Natural killer cell (primary cell): ENCODE data around the gene GAGE10. TPM values are rescaled to one million over a fixed set of nuclear protein-coding genes. Genes with fewer than 3 reads are reported as not detected.
"Not testable (repeated sequence)": the region's sequence is repeated elsewhere in the genome, so short reads cannot be mapped to it uniquely, and the experiment has no call there.

Experiments used
- ATAC-seq, 3 donors: fragments of 150-1000 bp in 2 of 3; fragments of 200-7000 bp in 1 of 3; cut with Tn5 transposase; 1 replicate in 1 of 3; 2 replicates in 2 of 3; pipeline ENCODE4 v1.10.0; 2021; ENCODE audit warnings: mild to moderate bottlenecking in 2 of 3, moderate library complexity in 2 of 3
- DNase-seq, 2 donors: peaks; one replicate each; pipeline versions ENCODE4 v3.0.0 to v3.0.0-alpha.2; 2013 to 2021; ENCODE audit warnings: mixed read lengths in 1 of 2
- H3K27ac ChIP-seq: one replicate; pipeline ENCODE4 v1.5.1; 2013; ENCODE audit warnings: mild to moderate bottlenecking, low read length
- H3K27me3 ChIP-seq: one replicate; pipeline ENCODE4 v1.6.1; 2013; ENCODE audit warnings: low read length; ENCODE audit not compliant: control insufficient read depth, insufficient read depth
- H3K36me3 ChIP-seq: one replicate; pipeline ENCODE4 v1.6.1; 2013; ENCODE audit warnings: low read length; ENCODE audit not compliant: control insufficient read depth, insufficient read depth
- H3K4me1 ChIP-seq: one replicate; pipeline ENCODE4 v1.6.1; 2013; ENCODE audit warnings: low read length; ENCODE audit not compliant: control insufficient read depth, insufficient read depth
- H3K4me3 ChIP-seq: one replicate; pipeline ENCODE4 v1.5.1; 2013; ENCODE audit warnings: low read length
- H3K9me3 ChIP-seq: one replicate; pipeline ENCODE4 v1.6.1; 2013; ENCODE audit warnings: low read length; ENCODE audit not compliant: control insufficient read depth, insufficient read depth
- H3K27ac Mint-ChIP-seq, 2 donors: one replicate each; pipeline ENCODE4 v1.8.0; 2022; ENCODE audit warnings: mild to moderate bottlenecking in 2 of 2, mixed read lengths in 2 of 2, moderate library complexity in 1 of 2
- H3K27me3 Mint-ChIP-seq, 2 donors: one replicate each; pipeline ENCODE4 v1.8.0; 2022; ENCODE audit warnings: low read depth in 2 of 2, mixed read lengths in 2 of 2
- H3K36me3 Mint-ChIP-seq: one replicate; pipeline ENCODE4 v1.8.0; 2022; ENCODE audit warnings: mixed read lengths
- H3K4me1 Mint-ChIP-seq, 2 donors: one replicate each; pipeline ENCODE4 v1.8.0; 2022; ENCODE audit warnings: mixed read lengths in 2 of 2
- H3K4me3 Mint-ChIP-seq: one replicate; pipeline ENCODE4 v1.8.0; 2022; ENCODE audit warnings: mild to moderate bottlenecking, moderate library complexity, mixed read lengths
- H3K9me3 Mint-ChIP-seq, 2 donors: one replicate each; pipeline ENCODE4 v1.8.0; 2022; ENCODE audit warnings: mixed read lengths in 2 of 2
- WGBS: methylation state at CpG from one replicate; pipeline ENCODE4 v1.1.7; 2013; ENCODE audit warnings: missing lambda C conversion rate; ENCODE audit not compliant: insufficient coverage; 5-methylcytosine and 5-hydroxymethylcytosine counted together
- intact Hi-C: fragments of 100-400 bp; cut with micrococcal nuclease; formaldehyde crosslinking; loops from one replicate; pipeline ENCODE4 v1.14.2; 2022
- total RNA-seq, 4 donors: library from RNA; stranded (reverse); fragments of 120-200 nt in 1 of 4; gene quantifications; one replicate each; pipeline versions ENCODE4 v1.2.3 to v1.2.4, GENCODE V29; 2013 to 2022
- TF ChIP-seq, protein P1 (sequence below): fragments of 200-600 bp; IDR thresholded peaks from one replicate; pipeline ENCODE4 v1.8.0; 2022; ENCODE audit warnings: antibody characterized with exemption

Gene GAGE10
- total RNA-seq, 3 donors from 2014 or later (not counting 1 experiment from before 2014, with no cell fraction given) = not detected

DNA sequence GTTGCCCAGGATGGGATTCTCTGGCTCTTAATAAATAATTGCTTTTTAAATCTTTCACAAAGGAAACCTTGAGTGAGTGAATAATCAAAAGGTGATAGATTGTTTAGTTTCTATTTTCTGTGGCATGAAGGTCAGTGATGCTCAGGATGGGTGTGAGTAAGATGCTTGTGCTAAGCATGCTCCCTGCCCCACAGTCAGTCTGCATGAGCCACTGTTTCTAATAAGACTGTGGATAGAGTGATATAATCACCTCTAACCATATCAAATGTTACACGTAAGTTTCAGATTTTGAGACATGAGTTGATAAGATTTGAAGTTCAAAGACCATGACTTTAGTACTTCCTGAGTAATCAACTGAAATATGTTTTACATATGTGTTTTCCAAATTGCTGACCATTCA lies 2.7 kb upstream of the GAGE10 start:
- Mint-ChIP-seq H3K36me3 (no peaks in the 10 kb centered on the region), H3K4me3 (no peak overlapping the region), H3K27ac (no peak overlapping the region), H3K9me3 (no peaks in the 10 kb centered on the region), H3K4me1 (no peaks in the 10 kb centered on the region), H3K27me3 (peaks cover 2 to 42% of the 10 kb centered on the region in 2 donors)
- no CpG with 5 or more reads among the region's 1 CpG for WGBS
- TF ChIP-seq, protein P1, sequence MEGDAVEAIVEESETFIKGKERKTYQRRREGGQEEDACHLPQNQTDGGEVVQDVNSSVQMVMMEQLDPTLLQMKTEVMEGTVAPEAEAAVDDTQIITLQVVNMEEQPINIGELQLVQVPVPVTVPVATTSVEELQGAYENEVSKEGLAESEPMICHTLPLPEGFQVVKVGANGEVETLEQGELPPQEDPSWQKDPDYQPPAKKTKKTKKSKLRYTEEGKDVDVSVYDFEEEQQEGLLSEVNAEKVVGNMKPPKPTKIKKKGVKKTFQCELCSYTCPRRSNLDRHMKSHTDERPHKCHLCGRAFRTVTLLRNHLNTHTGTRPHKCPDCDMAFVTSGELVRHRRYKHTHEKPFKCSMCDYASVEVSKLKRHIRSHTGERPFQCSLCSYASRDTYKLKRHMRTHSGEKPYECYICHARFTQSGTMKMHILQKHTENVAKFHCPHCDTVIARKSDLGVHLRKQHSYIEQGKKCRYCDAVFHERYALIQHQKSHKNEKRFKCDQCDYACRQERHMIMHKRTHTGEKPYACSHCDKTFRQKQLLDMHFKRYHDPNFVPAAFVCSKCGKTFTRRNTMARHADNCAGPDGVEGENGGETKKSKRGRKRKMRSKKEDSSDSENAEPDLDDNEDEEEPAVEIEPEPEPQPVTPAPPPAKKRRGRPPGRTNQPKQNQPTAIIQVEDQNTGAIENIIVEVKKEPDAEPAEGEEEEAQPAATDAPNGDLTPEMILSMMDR = no peak
- intact Hi-C loops = no loop called here
- Histone ChIP-seq H3K4me3 (no peak overlapping the region), H3K27me3 (no peaks in the 10 kb centered on the region), H3K27ac (no peak overlapping the region), H3K9me3 (no peaks in the 10 kb centered on the region), H3K36me3 (no peaks in the 10 kb centered on the region), H3K4me1 (no peaks in the 10 kb centered on the region)
- no peak for ATAC-seq
- DNase-seq = no peak

DNA sequence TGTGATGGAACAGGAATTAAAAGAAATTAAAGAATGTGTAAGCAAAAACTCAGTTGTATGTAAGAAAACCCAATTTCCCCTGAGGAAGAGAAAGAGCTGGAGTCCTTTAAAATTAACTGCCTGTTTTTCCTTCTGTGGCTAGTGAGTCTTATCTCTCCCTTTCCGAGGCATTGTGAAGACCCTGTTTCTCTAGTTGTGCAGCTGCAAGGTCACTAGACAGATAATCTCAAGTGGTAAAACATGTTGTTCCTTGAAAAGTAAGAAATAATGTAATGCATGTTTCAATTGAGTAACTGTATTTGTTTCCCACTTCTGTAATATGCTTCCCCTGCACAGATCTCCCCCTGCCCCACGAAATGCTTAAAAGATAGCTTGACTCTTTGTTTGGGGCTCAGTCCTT lies 4.3 kb downstream of the GAGE10 start:
- H3K27ac Mint-ChIP-seq = peak overlapping the region in 1 of 2 donors; percentile 92
- WGBS = 92% methylated on average over 2 of the region's 2 CpGs
- peak overlapping the region; percentile 92 for H3K4me3 Mint-ChIP-seq
- H3K9me3 Mint-ChIP-seq, DNase-seq, ATAC-seq, H3K27me3 ChIP-seq, H3K36me3 Mint-ChIP-seq, H3K27ac ChIP-seq, intact Hi-C loops, H3K4me3 ChIP-seq, H3K9me3 ChIP-seq, H3K36me3 ChIP-seq: not testable (repeated sequence)
- H3K27me3 Mint-ChIP-seq = peaks cover 2 to 39% of the 10 kb centered on the region in 2 donors
- H3K4me1 ChIP-seq = peaks cover 30% of the 10 kb centered on the region
- H3K4me1 Mint-ChIP-seq = peaks cover 23 to 24% of the 10 kb centered on the region in 2 donors

DNA sequence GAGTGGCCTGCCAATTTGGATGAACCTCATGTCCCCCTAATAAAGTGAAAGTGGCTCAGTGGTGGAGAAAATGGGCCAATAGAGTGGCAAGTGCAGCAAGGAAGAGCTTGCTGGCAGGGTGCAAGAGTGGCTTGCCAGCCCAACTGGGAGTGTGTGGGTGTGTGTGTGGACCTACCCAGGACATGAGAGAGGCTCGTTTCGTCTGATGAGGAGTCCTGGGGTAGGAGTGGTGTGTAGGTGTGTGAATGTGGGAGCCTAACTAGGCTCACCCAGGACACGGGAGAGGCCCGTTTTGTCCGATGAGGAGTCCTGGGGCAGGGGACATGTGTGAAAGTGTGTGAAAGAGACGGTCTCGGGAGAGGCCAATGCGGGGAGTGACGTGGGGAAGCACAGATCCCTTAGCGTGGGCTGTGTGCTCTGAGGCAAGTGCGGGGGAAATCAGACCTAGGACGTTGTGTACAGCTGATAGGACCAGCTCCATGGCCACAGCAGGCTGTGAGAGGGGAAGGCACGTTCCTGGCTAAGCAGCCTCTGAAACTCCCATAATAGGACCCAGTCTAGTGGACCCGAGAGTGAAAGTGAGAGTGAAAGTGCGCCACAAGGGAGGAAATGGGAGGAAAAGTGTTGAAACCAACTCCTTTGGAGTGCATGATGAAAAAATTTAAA lies 5.3 kb downstream of the GAGE10 start:
- WGBS = 39% methylated on average over 15 of the region's 15 CpGs
- DNase-seq = peak in 1 of 2 donors; percentile 64
- H3K27me3 Mint-ChIP-seq = peaks cover 0 to 29% of the 10 kb centered on the region in 2 donors

DNA sequence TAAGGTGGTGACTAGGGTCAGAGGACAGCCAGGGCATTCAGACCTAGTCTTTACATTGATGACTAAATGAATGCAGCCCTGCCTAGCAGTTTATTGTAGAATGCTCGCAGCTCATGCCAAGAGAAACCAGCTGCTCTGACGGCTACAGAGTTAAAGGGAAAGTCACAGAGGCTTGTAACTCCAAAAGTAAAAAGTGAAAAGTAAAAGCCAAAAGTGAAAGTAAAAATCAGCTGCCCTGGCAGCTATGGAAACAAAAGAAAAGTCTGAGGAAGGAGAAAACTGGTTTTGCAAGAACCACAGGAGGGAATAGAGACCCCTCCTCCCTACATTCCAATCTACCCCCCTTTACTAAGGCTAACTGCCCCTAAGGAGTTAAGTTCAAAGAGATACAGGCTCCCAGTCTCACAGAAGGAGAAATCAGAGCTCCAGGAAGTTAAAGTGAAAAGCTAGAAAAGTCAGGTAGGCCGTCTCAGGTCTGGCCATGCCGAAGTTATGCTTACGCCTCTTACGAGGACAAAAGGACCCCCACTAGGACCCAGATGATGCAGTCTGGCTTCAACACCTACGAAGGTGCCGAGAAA lies 6.0 kb downstream of the GAGE10 start:
- no peaks in the 10 kb centered on the region for H3K36me3 Mint-ChIP-seq
- Histone ChIP-seq H3K4me1 (peaks cover 30% of the 10 kb centered on the region), H3K4me3 (peak overlapping the region; percentile 29), H3K9me3 (no peaks in the 10 kb centered on the region), H3K27ac (peak overlapping the region; percentile 82), H3K27me3 (no peaks in the 10 kb centered on the region), H3K36me3 (no peaks in the 10 kb centered on the region)
- 15% methylated on average over 6 of the region's 8 CpGs for WGBS
- H3K27ac Mint-ChIP-seq = peak overlapping the region; percentile 92 to 94
- DNase-seq = peak; percentile 25 to 55
- TF ChIP-seq, protein P1 = no peak
- no peaks in the 10 kb centered on the region for H3K9me3 Mint-ChIP-seq
- intact Hi-C loops = loop anchor here (1.0 kb wide), 1 partner anchor 40 kb away; the partner anchor contains the start of gene PPP1R3F
- H3K4me1 Mint-ChIP-seq = peaks cover 23 to 24% of the 10 kb centered on the region in 2 donors
- ATAC-seq = peak; percentile 80 to 87 (median 82)
- peaks cover 0 to 27% of the 10 kb centered on the region in 2 donors for H3K27me3 Mint-ChIP-seq
- H3K4me3 Mint-ChIP-seq = peak overlapping the region; percentile 92

More for the DNA sequence above, 5.3 kb downstream of the GAGE10 start:
- H3K27ac Mint-ChIP-seq = peak overlapping the region; percentile 92 to 94
- peaks cover 23 to 24% of the 10 kb centered on the region in 2 donors for H3K4me1 Mint-ChIP-seq
- H3K36me3 Mint-ChIP-seq = no peaks in the 10 kb centered on the region
- intact Hi-C loops = loop anchor here (1.0 kb wide), 1 partner anchor 39 kb away; the partner anchor contains the start of gene PPP1R3F
- Histone ChIP-seq H3K36me3 (no peaks in the 10 kb centered on the region), H3K27ac (peak overlapping the region; percentile 82), H3K4me1 (peaks cover 30% of the 10 kb centered on the region), H3K9me3 (no peaks in the 10 kb centered on the region), H3K4me3 (peak overlapping the region; percentile 29), H3K27me3 (no peaks in the 10 kb centered on the region)
- no peaks in the 10 kb centered on the region for H3K9me3 Mint-ChIP-seq
- H3K4me3 Mint-ChIP-seq = peak overlapping the region; percentile 92
- TF ChIP-seq, protein P1 = no peak
- peak in 2 of 3 donors; percentile 44 to 51 for ATAC-seq
